HEK293 (cell line): ENCODE data around the gene RAB11FIP3.
"Not testable (repeated sequence)": the region's sequence is repeated elsewhere in the genome, so short reads cannot be mapped to it uniquely, and the experiment has no call there.

Source experiments
- CTCF ChIA-PET: fragments of 350-600 bp; formaldehyde crosslinking; extraction: SDS; loops from one replicate; lab custom pipeline; 2021; ENCODE audit warnings: antibody characterized with exemption; lab: Yijun Ruan, JAX
- POLR2A ChIA-PET: fragments of 300-600 bp; formaldehyde crosslinking; extraction: SDS; loops from one replicate; lab custom pipeline; 2020; ENCODE audit warnings: antibody characterized with exemption, inconsistent platforms; lab: Yijun Ruan, JAX
- H3K27ac ChIP-seq: fragments of 200-500 bp; sonication (Bioruptor generic); 2 replicates; pipeline ENCODE4 v1.5.1; 2014; ENCODE audit warnings: low read depth, low read length, control low read depth, inconsistent platforms; ENCODE audit errors: extremely low read depth
- H3K36me3 ChIP-seq, 2 experiments: fragments of 200-500 bp in 1 of 2; sonication (Bioruptor generic) in 1 of 2; 1 replicate in 1 of 2; 2 replicates in 1 of 2; pipeline ENCODE4 v1.5.1; 2014 to 2017; ENCODE audit warnings: inconsistent platforms in 2 of 2, low read length in 2 of 2; ENCODE audit not compliant: control insufficient read depth in 2 of 2, insufficient read depth in 1 of 2
- H3K4me1 ChIP-seq: fragments of 200-500 bp; sonication (Bioruptor generic); 2 replicates; pipeline ENCODE4 v1.5.1; 2014; ENCODE audit warnings: mild to moderate bottlenecking, low read length, inconsistent platforms; ENCODE audit not compliant: control insufficient read depth, insufficient read depth
- H3K4me3 ChIP-seq: 2 replicates; pipeline ENCODE4 v1.5.1; 2011; ENCODE audit warnings: low read depth, mild to moderate bottlenecking, control low read depth, low read length, moderate library complexity
- H3K9me3 ChIP-seq: fragments of 200-500 bp; sonication (Bioruptor generic); 2 replicates; pipeline ENCODE4 v1.5.1; 2014; ENCODE audit warnings: low read depth, low read length, inconsistent platforms; ENCODE audit not compliant: control insufficient read depth, insufficient read depth
- CTCF ChIP-seq: fragments of 450-650 bp; formaldehyde crosslinking; IDR thresholded peaks from 2 replicates; pipeline ENCODE4 v1.5.1; 2016; ENCODE audit warnings: missing biosample characterization, missing genetic modification characterization
- KLF10 ChIP-seq: fragments of 450-650 bp; IDR thresholded peaks from 2 replicates; pipeline ENCODE4 v1.5.1; 2018; ENCODE audit warnings: missing biosample characterization, mild to moderate bottlenecking, missing genetic modification characterization
- KLF9 ChIP-seq: fragments of 450-650 bp; formaldehyde crosslinking; IDR thresholded peaks from 2 replicates; pipeline ENCODE4 v1.5.1; 2016; ENCODE audit warnings: missing biosample characterization, missing genetic modification characterization, low read depth
- PRDM2 ChIP-seq: fragments of 450-650 bp; formaldehyde crosslinking; IDR thresholded peaks from 2 replicates; pipeline ENCODE4 v1.5.1; 2016; ENCODE audit warnings: missing biosample characterization, missing genetic modification characterization, borderline replicate concordance
- TCF7L2 ChIP-seq: IDR thresholded peaks from 2 replicates; pipeline ENCODE4 v1.6.1; 2011; ENCODE audit warnings: low read depth, mild to moderate bottlenecking, inconsistent platforms, low read length, moderate library complexity, borderline replicate concordance
- ZIC2 ChIP-seq: fragments of 450-650 bp; formaldehyde crosslinking; IDR thresholded peaks from 2 replicates; pipeline ENCODE4 v1.5.1; 2016; ENCODE audit warnings: missing biosample characterization, missing genetic modification characterization
- ZNF184 ChIP-seq: fragments of 450-650 bp; IDR thresholded peaks from 2 replicates; pipeline ENCODE4 v1.5.1; 2018; ENCODE audit warnings: missing biosample characterization, mild to moderate bottlenecking, missing genetic modification characterization
- ZNF202 ChIP-seq: fragments of 450-650 bp; formaldehyde crosslinking; IDR thresholded peaks from 2 replicates; pipeline ENCODE4 v1.5.1; 2016; ENCODE audit warnings: missing biosample characterization, missing genetic modification characterization, borderline replicate concordance
- ZNF266 ChIP-seq: fragments of 450-650 bp; formaldehyde crosslinking; IDR thresholded peaks from 2 replicates; pipeline ENCODE4 v1.5.1; 2016; ENCODE audit warnings: missing biosample characterization, missing genetic modification characterization, low read depth
- ZNF416 ChIP-seq: fragments of 450-650 bp; formaldehyde crosslinking; IDR thresholded peaks from 2 replicates; pipeline ENCODE4 v1.5.1; 2016; ENCODE audit warnings: missing biosample characterization, missing genetic modification characterization
- ZNF423 ChIP-seq: fragments of 450-650 bp; formaldehyde crosslinking; IDR thresholded peaks from 2 replicates; pipeline ENCODE4 v1.5.1; 2016; ENCODE audit warnings: missing biosample characterization, missing genetic modification characterization
- ZNF426 ChIP-seq: fragments of 450-650 bp; formaldehyde crosslinking; IDR thresholded peaks from 2 replicates; pipeline ENCODE4 v1.5.1; 2017; ENCODE audit warnings: missing biosample characterization, missing genetic modification characterization, mild to moderate bottlenecking, inconsistent platforms, moderate library complexity
- ZNF48 ChIP-seq: fragments of 450-650 bp; formaldehyde crosslinking; IDR thresholded peaks from 2 replicates; pipeline ENCODE4 v1.5.1; 2016; ENCODE audit warnings: missing biosample characterization, missing genetic modification characterization
- ZNF785 ChIP-seq: fragments of 450-650 bp; formaldehyde crosslinking; IDR thresholded peaks from 2 replicates; pipeline ENCODE4 v1.5.1; 2016; ENCODE audit warnings: missing biosample characterization, missing genetic modification characterization

RAB11FIP3 gene

GRCh38 chr16:490768-491167 is 65.3 kb downstream of the RAB11FIP3 start (continued):
- no peak for TF ChIP-seq ZNF416 (tag by site-specific recombination)
- no peak for TF ChIP-seq TCF7L2
- no peak for TF ChIP-seq ZNF48 (tag by site-specific recombination)
- no peak for TF ChIP-seq KLF10 (tag by site-specific recombination)
- no peak for TF ChIP-seq CTCF (tag by site-specific recombination)
- no peak for TF ChIP-seq KLF9

GRCh38 chr16:491220-491919 is 65.9 kb downstream of the RAB11FIP3 start:
- no peaks in the 10 kb centered on the region for H3K9me3 ChIP-seq
- ChIA-PET POLR2A (no interaction called here), CTCF (interaction anchor here (0.9 kb wide), 1 partner anchor 29 kb away, joined by 3 read pairs; no protein-coding TSS in a partner anchor)
- H3K27ac ChIP-seq, result no peak overlapping the region
- H3K4me3 ChIP-seq, result no peak overlapping the region
- peaks cover 4 to 47% of the 10 kb centered on the region in 2 experiments; a peak in 2 of 3 replicates for H3K36me3 ChIP-seq
- peak; percentile 64 for TF ChIP-seq ZIC2 (tag by site-specific recombination)
- TF ChIP-seq ZNF785, result no peak
- no peak for TF ChIP-seq ZNF423 (tag by site-specific recombination)
- H3K4me1 ChIP-seq, result no peaks in the 10 kb centered on the region

- CTCF ChIA-PET, result interaction anchor here (0.7 kb wide), 1 partner anchor 105 kb away, joined by 4 read pairs; no protein-coding TSS in a partner anchor
- no peak overlapping the region for H3K4me3 ChIP-seq
- H3K27ac ChIP-seq, result no peak overlapping the region
- no peaks in the 10 kb centered on the region for H3K9me3 ChIP-seq
- H3K4me1 ChIP-seq, result no peaks in the 10 kb centered on the region
- peaks cover 4 to 47% of the 10 kb centered on the region in 2 experiments; a peak in 2 of 3 replicates for H3K36me3 ChIP-seq
- POLR2A ChIA-PET, result no interaction called here
- no peak for TF ChIP-seq ZNF266
- no peak for TF ChIP-seq PRDM2 (tag by site-specific recombination)
- no peak for TF ChIP-seq ZNF426 (tag by site-specific recombination)
- no peak for TF ChIP-seq ZNF202 (tag by site-specific recombination)
- TF ChIP-seq ZNF184 (tag by site-specific recombination), result no peak
Measured at GRCh38 chr16:492211-492875, 66.9 kb downstream of the RAB11FIP3 start.

- H3K36me3 ChIP-seq, result peaks cover 4 to 50% of the 10 kb centered on the region in 2 experiments; a peak in 2 of 3 replicates
- CTCF ChIA-PET, result interaction anchor here (0.6 to 1.8 kb wide), 6 partner anchors 19 to 430 kb away, joined by 3 to 7 read pairs (median 3); partner anchors contain the start of gene RAB11FIP3
- H3K4me3 ChIP-seq, H3K27ac ChIP-seq, POLR2A ChIA-PET, H3K4me1 ChIP-seq, H3K9me3 ChIP-seq: not testable (repeated sequence)
Measured at GRCh38 chr16:494676-495075, 69.2 kb downstream of the RAB11FIP3 start.
